GM21825 (cell line): ENCODE data around the gene RHBDD3.

ENCODE experiments used
- ATAC-seq: cut with Tn5 transposase; IDR thresholded peaks from one replicate; pipeline ENCODE4 v1.9.1; 2021; ENCODE audit warnings: mild to moderate bottlenecking, moderate library complexity; ENCODE audit not compliant: unreplicated experiment

The RHBDD3 gene

GRCh38 chr22:29306175-29306834 lies 38.5 kb upstream of the RHBDD3 start, which contains the start of gene GAS2L1:
GAS2L1 (plus strand) TSS chr22:29306650; CDS start chr22:29308106, 1,456 bp downstream.
- no peak for ATAC-seq

DNA sequence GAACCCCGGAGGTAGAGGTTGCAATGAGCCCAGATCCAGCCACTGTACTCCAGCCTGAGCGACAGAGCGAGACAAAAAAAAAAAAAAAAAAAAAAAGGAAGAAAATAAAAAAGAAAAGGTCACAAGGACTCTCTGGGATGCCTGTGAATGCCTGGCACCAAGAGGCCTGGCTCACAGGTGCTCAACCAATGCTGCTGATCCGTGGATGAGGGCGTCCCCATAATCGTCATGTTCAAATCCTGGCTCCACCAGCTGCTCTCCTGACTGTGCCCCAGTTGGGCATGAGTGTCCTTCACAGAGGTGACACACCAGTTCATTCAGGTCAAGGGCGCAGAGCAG lies 38.0 kb upstream of the RHBDD3 start:
- ATAC-seq = no peak

DNA sequence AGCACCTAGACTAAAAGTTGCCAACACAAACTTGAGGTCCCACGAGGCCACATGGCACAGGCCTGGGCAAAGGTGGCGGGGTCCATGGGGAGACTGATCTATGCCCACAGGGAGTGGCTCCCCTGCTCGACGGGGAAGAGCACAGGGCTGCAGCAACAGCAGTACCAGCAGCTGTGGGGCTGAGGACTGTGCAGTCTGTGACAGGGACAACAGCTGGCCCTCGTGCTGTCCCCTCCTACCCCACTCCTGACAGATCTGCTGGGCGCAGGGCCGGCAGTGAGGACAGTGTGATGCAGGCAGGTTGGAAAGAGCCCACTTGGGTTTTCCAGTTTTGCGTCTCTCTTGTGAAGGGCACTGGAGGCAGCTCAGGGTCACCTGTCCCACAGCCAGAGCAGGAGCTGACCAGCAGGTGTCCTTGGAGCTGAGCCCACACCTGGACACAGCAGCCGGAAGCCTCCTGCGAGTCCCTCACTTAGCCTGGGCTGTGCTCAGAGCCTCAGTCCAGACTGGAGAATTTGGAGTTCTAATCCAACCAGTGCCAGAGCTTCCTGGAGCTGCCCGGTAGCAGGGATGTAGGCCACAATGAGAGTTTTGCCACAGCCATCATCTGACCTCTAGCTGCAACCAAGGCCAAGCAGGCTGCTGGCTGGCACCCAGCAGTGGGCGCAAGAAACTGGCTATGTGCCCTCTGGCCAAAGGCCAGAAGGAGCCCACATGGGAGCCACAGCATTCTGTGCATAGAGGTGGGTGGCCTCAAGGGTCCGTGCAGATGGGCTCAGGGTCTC lies 35.1 kb upstream of the RHBDD3 start:
- ATAC-seq = no peak

GRCh38 chr22:29302402-29302680 lies 34.6 kb upstream of the RHBDD3 start:
- ATAC-seq = no peak

DNA sequence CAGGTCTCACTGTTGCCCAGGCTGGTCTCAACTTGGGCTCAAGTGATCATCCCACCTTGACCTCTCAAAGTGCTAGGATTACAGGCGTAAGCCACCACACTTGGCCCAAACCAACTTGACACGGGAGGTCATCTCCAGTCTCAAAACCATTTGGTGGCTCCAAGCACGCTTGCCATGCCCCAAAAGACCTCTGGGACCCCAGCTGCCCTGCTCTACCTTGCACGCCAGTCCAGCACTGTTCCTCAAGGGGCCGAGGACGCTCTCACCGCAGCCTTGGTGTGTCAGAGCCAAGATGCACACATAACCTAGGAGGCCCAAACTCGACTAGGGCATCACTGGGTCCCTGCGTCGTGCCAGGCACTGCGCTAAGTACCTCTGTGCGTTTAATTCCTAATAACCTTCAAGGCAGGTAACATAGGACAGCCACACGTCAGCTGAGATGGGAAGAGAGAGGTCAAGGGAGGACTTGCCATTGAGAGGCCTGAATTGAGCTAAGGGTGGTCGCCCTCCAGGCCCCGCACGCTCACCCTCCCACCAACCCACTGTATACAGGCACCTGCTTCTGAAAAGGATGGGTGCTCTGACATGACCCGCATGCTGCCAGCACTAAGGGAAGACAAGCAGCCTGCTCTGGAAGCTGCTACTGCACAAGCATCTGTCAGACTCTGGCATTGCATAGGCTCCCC lies 34.1 kb upstream of the RHBDD3 start:
- no peak for ATAC-seq

DNA sequence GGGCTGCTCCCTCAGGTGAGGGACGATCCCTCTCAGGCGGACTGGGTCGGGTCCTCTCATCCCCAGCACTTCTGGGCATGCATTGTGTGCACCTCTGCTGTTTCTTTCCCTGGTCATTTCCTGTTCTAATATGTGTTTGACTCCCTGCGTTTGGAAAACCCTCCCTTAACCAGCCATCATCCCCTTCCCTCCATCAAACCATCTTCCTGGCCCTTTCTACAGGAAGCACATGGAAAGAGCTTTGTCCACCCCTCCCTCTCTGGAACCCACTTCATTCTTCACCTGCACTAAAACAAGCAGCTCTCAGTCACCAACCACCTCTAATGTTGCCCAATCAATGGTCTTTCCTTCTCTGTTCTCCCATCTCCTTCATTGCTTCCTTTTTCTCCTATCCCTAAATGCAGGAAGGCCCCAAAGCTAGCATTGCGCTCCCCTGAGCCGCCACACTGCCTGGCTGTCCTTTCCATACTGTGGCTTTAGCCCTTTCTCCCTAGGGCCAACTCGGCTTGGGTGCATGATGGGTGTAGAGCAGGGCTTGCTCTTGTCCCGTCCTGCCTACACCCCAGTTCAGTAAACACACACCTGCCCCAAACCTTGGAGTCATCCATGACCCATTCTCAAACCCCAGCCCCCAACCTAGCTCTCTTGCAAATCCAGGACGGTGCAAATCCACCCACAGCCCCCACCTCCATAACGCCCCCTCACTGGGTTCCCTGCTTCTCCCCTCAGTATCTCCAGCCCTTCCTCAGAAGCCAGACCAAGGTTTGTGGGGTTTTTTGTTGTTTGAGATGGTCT lies 33.2 kb upstream of the RHBDD3 start:
- no peak for ATAC-seq

- no peak for ATAC-seq
Measured at GRCh38 chr22:29300467-29300806, 32.7 kb upstream of the RHBDD3 start.

DNA sequence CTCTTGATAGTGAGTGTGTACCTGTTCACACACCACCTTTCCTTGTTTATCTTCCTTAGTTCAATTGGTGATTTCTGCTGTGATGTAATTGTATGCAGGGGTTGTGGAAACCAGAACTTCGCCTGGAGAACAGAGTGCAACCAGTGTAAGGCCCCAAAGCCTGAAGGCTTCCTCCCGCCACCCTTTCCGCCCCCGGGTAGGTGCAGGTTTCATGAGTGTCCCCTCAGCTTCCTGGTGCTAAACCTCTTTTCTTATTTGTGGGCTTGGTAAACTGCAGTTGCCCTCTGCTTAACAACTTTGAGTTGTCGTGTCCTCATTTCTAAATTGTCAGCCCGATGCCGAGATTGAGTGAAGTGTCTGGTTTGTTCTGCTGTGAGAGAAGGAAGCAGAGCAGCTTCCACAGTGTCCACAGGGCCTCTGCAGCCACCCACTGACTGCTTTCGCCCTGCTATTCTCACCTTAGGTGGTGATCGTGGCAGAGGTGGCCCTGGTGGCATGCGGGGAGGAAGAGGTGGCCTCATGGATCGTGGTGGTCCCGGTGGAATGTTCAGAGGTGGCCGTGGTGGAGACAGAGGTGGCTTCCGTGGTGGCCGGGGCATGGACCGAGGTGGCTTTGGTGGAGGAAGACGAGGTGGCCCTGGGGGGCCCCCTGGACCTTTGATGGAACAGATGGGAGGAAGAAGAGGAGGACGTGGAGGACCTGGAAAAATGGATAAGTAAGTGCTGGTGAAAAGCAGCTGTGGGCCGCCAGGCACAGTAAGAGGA lies 31.5 kb upstream of the RHBDD3 start:
- no peak for ATAC-seq

- ATAC-seq = no peak
Measured at GRCh38 chr22:29298641-29299040, 30.9 kb upstream of the RHBDD3 start.

DNA sequence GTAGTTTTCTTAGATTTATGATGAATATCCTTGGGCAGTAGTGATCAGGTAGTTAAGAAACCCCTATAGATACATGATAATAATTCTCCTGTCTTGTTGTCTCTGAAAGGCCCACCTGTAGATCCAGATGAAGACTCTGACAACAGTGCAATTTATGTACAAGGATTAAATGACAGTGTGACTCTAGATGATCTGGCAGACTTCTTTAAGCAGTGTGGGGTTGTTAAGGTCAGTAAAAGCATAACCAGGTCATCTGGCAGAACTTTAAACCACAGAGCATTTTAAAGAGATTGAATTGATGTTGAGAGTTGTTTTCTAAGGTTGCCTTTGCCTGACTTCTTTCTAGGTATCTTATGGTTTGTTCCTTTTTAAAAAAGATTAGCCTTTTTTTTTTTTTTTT lies 24.6 kb upstream of the RHBDD3 start:
- no peak for ATAC-seq

DNA sequence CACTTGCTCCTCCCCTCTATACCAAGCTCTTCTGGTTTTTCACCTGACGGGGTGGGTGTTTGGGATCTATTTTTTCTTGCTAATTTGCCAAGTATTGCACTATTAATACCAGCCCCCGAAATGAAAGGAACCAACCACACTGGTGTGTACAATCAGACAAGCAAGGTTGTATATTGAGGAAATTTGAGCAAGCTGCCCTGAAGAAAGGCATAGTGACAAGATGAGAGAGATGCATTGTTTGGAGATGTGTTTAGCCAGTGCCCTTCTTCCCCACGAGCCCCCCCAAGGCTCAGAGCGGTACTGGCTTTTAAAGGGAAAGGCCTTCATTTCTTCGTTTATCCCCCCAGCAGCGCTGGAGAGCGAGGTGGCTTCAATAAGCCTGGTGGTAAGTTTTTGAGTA lies 23.4 kb upstream of the RHBDD3 start:
- no peak for ATAC-seq

DNA sequence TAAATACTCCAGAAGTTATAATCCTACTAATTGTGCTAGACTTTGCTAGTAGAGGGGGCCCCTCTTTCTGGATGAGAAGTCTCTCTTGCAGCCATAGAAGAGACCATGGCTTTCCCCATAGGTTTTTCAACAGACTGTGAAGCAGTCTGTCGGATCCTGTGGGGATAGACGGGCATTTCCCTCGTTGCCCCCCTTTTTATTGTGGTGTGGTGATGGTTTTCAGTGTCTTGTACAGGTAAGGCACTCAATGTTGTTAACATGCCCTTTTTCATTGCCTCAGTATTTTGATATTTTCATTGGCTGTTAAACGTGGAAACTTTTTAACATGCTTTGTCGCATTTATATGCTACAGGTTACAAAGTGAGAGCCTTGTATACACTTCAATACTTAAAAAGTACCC lies 22.3 kb upstream of the RHBDD3 start:
- no peak for ATAC-seq

DNA sequence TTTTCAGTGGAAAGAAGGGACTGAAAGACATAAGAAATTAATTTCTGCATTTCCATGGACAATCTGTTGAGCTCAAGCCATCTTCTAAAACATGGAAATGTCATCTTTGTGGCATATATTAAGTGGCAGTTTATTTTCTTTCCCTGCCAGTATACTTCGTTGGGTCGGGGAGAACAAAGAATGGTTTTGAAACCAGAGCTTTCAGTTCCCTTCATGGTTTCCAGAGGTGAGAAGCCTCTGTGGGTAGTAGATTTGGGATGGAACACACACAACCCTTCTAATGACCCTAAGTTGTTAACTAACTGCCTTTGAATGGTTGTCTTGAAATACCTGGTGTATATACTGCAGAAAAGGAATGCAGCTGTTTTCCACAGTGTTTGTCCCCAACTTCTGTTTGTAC lies 21.1 kb upstream of the RHBDD3 start:
- no peak for ATAC-seq

GRCh38 chr22:29284196-29284595 lies 16.4 kb upstream of the RHBDD3 start:
- ATAC-seq = no peak

DNA sequence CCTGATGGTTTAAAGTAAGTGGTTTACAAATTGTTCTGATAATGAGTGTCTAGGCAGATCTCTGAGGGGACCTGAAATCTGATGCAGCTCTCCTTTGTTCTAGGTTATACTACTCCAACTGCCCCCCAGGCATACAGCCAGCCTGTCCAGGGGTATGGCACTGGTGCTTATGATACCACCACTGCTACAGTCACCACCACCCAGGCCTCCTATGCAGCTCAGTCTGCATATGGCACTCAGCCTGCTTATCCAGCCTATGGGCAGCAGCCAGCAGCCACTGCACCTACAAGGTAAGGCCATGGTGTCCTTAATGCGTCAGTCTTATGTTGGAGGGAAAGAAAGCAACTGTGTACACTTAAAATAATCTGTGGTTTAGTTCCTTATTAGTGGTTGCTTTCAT lies 10.1 kb upstream of the RHBDD3 start:
- ATAC-seq = no peak

DNA sequence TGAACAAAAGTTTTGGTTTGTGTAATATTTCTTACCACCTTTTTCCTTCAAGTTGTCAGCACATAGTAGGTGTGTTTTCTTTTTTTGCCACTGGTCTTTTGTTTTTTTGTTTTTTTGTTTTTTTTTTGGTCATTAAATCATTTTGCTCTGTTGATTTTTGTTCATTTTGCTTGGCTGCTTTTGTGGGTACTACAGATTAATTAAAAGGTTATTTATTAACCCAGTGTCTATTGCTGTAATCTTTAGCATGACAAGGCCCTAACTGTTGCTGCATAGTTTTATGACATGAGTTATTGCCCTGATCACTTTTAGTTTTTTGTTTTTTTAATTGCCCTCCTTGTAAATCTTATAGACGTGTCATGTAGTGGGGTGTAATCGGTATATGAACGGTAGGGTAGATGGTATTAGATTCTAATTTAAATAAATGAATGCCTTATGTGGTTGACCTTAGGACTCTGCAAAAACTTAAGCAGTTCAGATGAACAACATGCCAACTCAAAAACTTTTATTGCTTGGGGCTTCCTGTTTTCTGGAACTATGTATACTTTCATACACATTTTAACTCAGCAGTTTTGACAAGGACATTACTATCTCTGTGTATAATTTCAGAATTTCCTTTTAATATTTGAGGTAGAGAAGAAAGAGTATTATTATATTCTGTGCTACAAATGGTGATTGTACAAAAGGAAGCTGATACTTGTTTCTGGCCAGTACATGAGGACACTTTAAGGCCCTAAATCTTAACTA lies 8.2 kb upstream of the RHBDD3 start:
- ATAC-seq = no peak

GRCh38 chr22:29275167-29275566 lies 7.4 kb upstream of the RHBDD3 start:
- no peak for ATAC-seq

- no peak for ATAC-seq
Measured at GRCh38 chr22:29272624-29273023, 4.8 kb upstream of the RHBDD3 start.

GRCh38 chr22:29270475-29271271 lies 2.9 kb upstream of the RHBDD3 start:
- ATAC-seq = no peak
